Superior temporal gyrus (tissue), 1 donor: ENCODE measurements around the gene CFAP20.
"Not testable (repeated sequence)": the region's sequence is repeated elsewhere in the genome, so short reads cannot be mapped to it uniquely, and the experiment has no call there.

ENCODE experiments used
- DNase-seq: peaks from one replicate; pipeline ENCODE4 v3.0.0-alpha.2; 2016; ENCODE audit errors: extremely low spot score

CFAP20 gene

GRCh38 chr16:58098207-58099096 is 30.7 kb downstream of the CFAP20 start:
- no peak for DNase-seq

DNA sequence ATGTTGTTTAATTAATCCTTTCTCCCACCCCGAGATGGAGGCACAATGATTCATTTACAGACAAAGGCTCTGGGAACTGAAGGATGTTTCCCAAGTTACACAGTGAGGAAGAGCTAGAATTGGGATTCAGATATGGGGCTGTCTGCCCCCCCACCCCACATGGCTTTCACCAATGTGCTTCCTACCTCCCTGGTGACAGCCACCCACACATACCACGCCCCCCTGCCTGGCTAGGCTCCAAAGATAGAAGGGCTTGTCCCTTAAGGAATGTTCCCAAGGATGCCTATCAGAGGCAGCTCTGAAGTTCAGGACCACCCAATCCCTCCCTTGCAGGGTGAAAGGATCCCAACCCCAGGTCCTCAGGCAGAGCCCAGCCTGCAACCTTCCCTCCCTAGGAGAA is 32.9 kb downstream of the CFAP20 start:
- DNase-seq: no peak

- DNase-seq: not testable (repeated sequence)
These were observed 33.6 kb downstream of the CFAP20 start for GRCh38 chr16:58095575-58095960.

DNA sequence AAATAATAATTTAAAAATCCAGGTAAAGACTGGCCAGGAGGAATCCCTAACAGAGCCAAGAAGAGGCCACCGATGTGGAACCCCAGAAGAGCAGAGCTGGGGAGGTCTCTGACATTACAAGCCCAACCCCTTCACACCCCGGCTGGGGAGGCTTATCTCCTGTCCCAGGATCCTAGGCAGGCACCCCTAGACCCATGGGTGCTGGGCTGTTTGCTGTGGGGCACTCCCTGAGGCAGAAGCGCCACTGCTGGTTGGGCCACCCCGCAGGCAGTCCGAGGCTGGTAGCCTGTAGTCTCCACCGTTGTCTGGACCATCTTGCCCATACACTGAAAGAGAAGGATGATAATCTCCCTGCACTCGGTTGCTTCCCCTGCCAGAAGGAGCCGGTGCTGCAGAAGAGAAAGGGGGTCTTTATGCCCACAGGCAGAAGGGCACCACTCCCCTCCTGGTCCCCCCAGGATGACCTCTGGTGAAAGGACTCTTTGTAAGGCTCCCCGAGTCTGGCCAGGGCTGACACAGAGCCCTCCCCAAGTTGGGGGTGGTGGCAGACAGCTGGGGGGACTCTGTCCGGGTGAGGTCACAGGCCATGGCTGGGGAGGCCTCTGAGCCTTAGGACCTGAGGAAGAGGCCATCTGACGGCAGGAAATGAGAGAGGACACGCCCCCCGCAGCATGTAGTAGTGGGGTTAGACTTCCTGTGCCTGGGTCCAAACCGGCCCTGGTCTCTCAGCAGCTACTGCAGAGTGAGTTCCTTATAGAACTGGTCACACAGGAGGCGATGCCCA is 34.2 kb downstream of the CFAP20 start:
- DNase-seq: no peak

DNA sequence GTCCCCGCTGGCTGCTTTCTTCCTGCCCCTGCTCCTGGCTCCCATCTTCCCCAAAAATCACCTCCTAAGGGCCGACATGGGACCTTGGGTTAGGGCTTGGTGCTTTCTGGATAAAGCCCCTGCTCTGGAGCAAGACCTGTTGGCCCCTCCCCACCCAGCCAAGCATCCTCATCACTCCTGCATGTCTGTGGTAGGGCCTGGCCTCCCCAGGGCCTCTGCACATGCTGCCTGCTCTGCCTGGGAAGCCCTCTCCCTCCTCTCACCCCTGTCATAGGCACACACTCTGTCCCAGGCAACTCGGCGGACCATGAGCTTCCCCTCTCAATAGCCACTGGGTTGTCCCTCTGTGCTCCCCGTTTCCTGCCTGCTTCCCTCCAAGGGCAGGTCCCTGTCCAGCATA is 35.2 kb downstream of the CFAP20 start:
- no peak for DNase-seq

GRCh38 chr16:58090396-58090795 is 38.8 kb downstream of the CFAP20 start:
- not testable (repeated sequence) for DNase-seq

- DNase-seq: no peak
These were observed 41.1 kb downstream of the CFAP20 start for GRCh38 chr16:58088091-58088490.

DNA sequence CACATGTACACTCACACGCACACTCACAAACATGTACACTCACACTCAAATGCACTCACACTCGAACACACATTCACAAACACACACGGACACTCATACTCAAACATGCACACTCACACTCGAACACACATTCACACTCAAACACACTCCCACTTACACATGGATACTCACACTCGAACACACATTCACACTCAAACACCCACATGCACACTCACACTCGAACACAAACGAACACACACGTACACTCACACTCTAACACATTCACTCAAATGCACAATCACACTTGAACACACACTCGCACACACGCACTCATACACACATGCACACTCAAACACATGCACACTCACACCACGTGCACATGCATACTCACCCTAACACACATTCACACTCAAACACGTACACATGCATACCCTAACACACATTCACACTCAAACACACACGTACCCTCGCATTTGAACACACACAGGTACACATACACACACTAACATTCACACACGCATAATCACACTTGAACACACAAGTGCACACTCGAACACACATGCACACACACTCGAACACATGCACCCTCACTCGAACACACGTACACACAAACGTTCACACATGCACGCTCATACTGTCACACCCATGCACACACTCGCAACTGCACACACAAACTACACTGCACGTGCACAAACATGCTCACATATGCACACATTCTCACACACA is 41.8 kb downstream of the CFAP20 start:
- DNase-seq: no peak

GRCh38 chr16:58086381-58087208 is 42.6 kb downstream of the CFAP20 start:
- no peak for DNase-seq

GRCh38 chr16:58085584-58086251 is 43.5 kb downstream of the CFAP20 start:
- no peak for DNase-seq

- DNase-seq: no peak
These were observed 44.0 kb downstream of the CFAP20 start for GRCh38 chr16:58085171-58085570.

- no peak for DNase-seq
These were observed 44.5 kb downstream of the CFAP20 start for GRCh38 chr16:58084635-58085034.

- no peak for DNase-seq
These were observed 46.8 kb downstream of the CFAP20 start for GRCh38 chr16:58082381-58082780.

GRCh38 chr16:58080657-58081056 is 48.5 kb downstream of the CFAP20 start:
- DNase-seq: not testable (repeated sequence)

DNA sequence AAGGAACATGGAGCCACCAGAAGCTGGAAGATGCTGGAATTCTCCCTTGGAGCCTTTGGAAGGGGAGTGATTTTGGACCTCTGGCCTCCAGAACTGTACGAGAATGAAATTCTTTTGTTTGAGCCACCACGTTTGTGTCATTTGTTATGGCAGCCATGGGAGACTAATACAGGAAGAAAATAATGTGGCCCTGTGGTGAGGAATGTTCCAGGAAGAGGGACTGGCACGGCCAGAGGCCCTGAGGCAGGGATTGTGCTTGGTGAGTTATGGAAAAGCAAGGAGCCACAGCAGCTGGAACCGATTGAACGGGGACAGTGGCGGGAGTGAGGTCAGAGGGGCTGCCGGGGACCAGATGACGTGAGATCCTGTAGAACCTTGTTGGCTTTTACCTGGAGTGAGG is 51.4 kb downstream of the CFAP20 start:
- no peak for DNase-seq

GRCh38 chr16:58076514-58076913 is 52.7 kb downstream of the CFAP20 start:
- no peak for DNase-seq

DNA sequence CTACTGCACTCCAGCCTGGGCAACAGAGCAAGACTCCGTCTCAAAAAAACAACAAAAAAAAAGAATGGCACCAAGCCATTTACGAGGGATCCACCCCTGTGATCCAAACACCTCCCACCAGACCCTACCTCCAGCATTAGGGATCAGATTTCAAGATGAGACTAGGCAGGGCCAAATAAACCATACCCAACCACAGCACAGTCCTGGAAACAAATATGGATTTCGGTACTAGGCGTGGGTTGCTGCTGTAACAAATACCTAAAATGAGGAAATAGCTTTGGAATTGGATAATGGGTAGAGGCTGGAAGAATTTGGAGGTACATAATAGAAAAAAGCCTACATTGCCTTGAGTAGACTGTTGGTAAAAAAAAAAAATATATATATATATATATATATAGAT is 54.5 kb downstream of the CFAP20 start:
- DNase-seq: no peak

DNA sequence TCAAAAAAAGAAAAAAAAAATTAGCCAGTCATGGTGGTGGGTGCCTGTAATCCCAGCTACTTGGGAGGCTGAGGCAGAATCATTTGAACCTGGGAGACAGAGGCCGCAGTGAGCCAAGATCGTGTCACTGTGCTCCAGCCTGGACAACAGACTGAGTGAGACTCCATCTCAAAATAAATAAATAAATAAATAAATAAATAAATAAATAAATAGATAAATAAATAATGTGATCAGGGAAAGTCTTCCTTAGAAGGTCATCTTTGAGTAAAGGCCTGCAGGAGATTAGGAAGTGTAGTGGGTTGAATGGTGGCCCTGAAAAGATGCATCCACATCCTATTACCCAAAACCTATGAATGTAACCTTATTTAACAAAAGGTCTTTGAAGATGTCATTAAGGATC is 56.1 kb downstream of the CFAP20 start:
- DNase-seq: not testable (repeated sequence)

- DNase-seq: not testable (repeated sequence)
These were observed 57.0 kb downstream of the CFAP20 start for GRCh38 chr16:58072134-58072533.

DNA sequence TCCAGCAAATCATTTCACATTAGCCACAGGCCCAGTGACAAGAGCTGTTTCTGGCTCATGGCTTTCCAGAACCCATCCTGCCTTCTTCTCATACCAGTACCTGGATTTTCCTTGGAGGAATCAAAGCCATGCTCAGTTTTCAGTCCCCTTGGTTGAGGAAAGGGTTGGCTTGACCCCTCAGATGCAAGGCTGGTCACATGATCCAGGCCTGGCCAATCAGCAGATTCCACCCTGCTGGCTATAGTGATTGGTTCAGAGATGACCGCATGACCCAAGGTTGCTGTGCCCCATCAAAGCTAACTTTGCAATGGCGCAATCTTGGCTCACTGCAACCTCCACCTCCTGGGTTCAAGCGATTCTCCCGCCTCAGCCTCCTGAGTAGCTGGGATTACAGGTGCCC is 58.6 kb downstream of the CFAP20 start:
- DNase-seq: no peak
